HG03558 (cell line): Measurements from ENCODE around the gene TEN1.

Source experiments
- ATAC-seq: cut with Tn5 transposase; IDR thresholded peaks from one replicate; pipeline ENCODE4 v1.9.1; 2021; ENCODE audit warnings: moderate number of reproducible peaks; ENCODE audit not compliant: unreplicated experiment; ENCODE audit errors: extremely low read depth

Gene TEN1

GRCh38 chr17:76004750-76005262 is 25.8 kb downstream of the TEN1 start:
- no peak for ATAC-seq

GRCh38 chr17:76005263-76006149 is 26.5 kb downstream of the TEN1 start:
- no peak for ATAC-seq

GRCh38 chr17:76007131-76007849 is 28.2 kb downstream of the TEN1 start:
- no peak for ATAC-seq

- no peak for ATAC-seq
These were observed 28.8 kb downstream of the TEN1 start for GRCh38 chr17:76007850-76008165.

- no peak for ATAC-seq
These were observed 29.2 kb downstream of the TEN1 start for GRCh38 chr17:76008208-76008607.

- ATAC-seq = no peak
These were observed 29.8 kb downstream of the TEN1 start for GRCh38 chr17:76008630-76009425.

GRCh38 chr17:76009447-76009846 is 30.4 kb downstream of the TEN1 start:
- no peak for ATAC-seq

GRCh38 chr17:76009969-76010661 is 31.1 kb downstream of the TEN1 start:
- ATAC-seq = no peak

GRCh38 chr17:76011951-76012350 is 32.9 kb downstream of the TEN1 start:
- ATAC-seq = no peak

- no peak for ATAC-seq
These were observed 34.4 kb downstream of the TEN1 start for GRCh38 chr17:76013377-76013932.

GRCh38 chr17:76014100-76014924 is 35.3 kb downstream of the TEN1 start:
- no peak for ATAC-seq

GRCh38 chr17:76014925-76015261 is 35.9 kb downstream of the TEN1 start:
- no peak for ATAC-seq

- no peak for ATAC-seq
These were observed 38.7 kb downstream of the TEN1 start for GRCh38 chr17:76017481-76018339.

GRCh38 chr17:76018340-76018680 is 39.3 kb downstream of the TEN1 start:
- ATAC-seq = no peak

- ATAC-seq = no peak
These were observed 39.8 kb downstream of the TEN1 start for GRCh38 chr17:76018801-76019200.

- ATAC-seq = no peak
These were observed 40.9 kb downstream of the TEN1 start for GRCh38 chr17:76019833-76020467.

- no peak for ATAC-seq
These were observed 43.2 kb downstream of the TEN1 start for GRCh38 chr17:76022285-76022684.
